ENCODE data around the gene RASSF1. TPM values are rescaled to one million over a fixed set of nuclear protein-coding genes. Genes with fewer than 3 reads are reported as not detected.
A peak's percentile ranks its signal among the peaks of the same experiment; 100 is the strongest.

Gene RASSF1
- total RNA-seq, 1 experiment from 2014 or later: 15.8 TPM

DNA sequence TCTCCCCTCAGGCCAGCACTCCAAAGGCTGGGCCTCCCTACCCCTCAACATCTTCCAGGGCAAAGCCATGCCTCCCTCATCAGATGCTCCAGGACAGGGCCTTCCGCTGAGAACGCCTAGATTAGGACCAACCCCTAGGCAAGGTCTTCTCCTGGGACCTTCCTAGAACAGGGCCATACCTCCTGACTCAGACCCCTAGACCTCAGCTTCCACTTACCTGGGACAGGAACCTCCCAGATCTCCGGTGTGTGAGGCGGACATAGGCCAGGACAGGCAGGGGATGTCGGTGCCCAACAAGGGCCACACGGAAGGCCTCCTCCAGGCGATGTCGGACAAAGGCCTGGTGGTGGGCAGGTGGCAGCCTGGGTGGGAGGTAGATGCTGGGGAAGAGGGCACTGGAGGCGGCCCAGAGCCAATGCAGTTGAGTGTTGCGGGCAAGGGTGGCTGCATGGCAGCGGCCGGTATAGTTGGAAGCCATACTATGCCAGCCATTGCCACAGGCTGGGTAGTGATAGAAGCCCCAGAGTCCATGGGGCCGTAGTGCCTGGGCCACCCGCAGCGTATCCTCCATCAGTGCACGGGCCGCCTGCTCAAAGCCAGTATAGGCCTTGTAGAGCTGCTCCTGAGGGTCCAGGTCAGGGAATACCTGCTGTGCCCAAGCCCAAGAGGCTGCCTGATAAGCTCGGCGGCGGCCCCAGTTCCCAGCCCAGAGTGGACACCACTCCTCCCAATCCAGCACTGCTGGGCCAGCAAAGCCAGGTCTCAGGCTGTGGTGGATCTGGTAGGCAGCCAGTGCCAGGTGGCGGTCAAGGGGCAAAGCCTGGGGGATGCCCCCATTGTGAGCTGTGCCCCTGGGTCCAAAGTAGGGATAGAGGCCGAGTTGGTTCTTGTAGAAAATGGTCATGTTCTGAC, 45.9 kb downstream of the RASSF1 start:
- Mint-ChIP-seq H3K4me3 (no peak overlapping the region; a peak in 1 of 5 replicates), H3K36me3 (ENCODE audit: insufficient read depth in 1 of 3, low read depth in 3 of 3) (peaks cover 9 to 21% (median 13%) of the 10 kb centered on the region in 3 experiments; a peak in 6 of 7 replicates), H3K27ac (peak overlapping the region in 1 of 3 experiments; percentile 82; a peak in 2 of 7 replicates), H3K4me1 (peaks cover 16 to 18% of the 10 kb centered on the region in 2 experiments), H3K9me3 (no peaks in the 10 kb centered on the region; a peak in 1 of 5 replicates), H3K27me3 (ENCODE audit: low read depth) (no peaks in the 10 kb centered on the region)
- no peak overlapping the region for H3K23ac ChIP-seq (ENCODE audit: insufficient read length, low read depth, low read length)
- TF ChIP-seq, protein P1, sequence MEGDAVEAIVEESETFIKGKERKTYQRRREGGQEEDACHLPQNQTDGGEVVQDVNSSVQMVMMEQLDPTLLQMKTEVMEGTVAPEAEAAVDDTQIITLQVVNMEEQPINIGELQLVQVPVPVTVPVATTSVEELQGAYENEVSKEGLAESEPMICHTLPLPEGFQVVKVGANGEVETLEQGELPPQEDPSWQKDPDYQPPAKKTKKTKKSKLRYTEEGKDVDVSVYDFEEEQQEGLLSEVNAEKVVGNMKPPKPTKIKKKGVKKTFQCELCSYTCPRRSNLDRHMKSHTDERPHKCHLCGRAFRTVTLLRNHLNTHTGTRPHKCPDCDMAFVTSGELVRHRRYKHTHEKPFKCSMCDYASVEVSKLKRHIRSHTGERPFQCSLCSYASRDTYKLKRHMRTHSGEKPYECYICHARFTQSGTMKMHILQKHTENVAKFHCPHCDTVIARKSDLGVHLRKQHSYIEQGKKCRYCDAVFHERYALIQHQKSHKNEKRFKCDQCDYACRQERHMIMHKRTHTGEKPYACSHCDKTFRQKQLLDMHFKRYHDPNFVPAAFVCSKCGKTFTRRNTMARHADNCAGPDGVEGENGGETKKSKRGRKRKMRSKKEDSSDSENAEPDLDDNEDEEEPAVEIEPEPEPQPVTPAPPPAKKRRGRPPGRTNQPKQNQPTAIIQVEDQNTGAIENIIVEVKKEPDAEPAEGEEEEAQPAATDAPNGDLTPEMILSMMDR (conservative IDR thresholded peaks at IDR 0.05): no peak
- no peak overlapping the region for H4K8ac ChIP-seq (replicated peaks; ENCODE audit: insufficient read length, low read depth, low read length)
- H2BK120ac ChIP-seq (ENCODE audit: low read depth, low read length, poor library complexity, severe bottlenecking): no peak overlapping the region
- H2AK5ac ChIP-seq (ENCODE audit: insufficient read length, low read length): no peak overlapping the region
- no peak overlapping the region for H3K56ac ChIP-seq (ENCODE audit: insufficient read length, low read depth, low read length)
- H2BK15ac ChIP-seq (ENCODE audit: low read depth, low read length): no peak overlapping the region
- H2AFZ ChIP-seq (ENCODE audit: low read length): no peak overlapping the region
- H3K9ac ChIP-seq (ENCODE audit: extremely low read depth, insufficient read length, low read length): no peak overlapping the region
- H3K79me2 ChIP-seq (ENCODE audit: insufficient read depth, low read length): peaks cover 3% of the 10 kb centered on the region; the same call in 1 of the 2 replicates
- H3K18ac ChIP-seq (ENCODE audit: insufficient read length, low read depth, low read length): no peak overlapping the region
- H4K20me1 ChIP-seq (ENCODE audit: control insufficient read depth, insufficient read depth, insufficient read length): no peaks in the 10 kb centered on the region
- H3K27ac ChIP-seq (ENCODE audit: insufficient read length, low read depth, low read length): no peak overlapping the region
- H3K23me2 ChIP-seq (ENCODE audit: insufficient read length, low read depth, low read length, poor library complexity, severe bottlenecking): peaks cover 11% of the 10 kb centered on the region
- H2BK12ac ChIP-seq (ENCODE audit: insufficient read length, low read depth, low read length): no peak overlapping the region
- WGBS (ENCODE audit: extremely low coverage, insufficient read length, low lambda C conversion rate): no CpG with 5 or more reads among the region's 22 CpGs
- no peaks in the 10 kb centered on the region for H3K27me3 ChIP-seq (ENCODE audit: insufficient read depth, low read length)
- H4K5ac ChIP-seq (ENCODE audit: insufficient read length, low read depth, low read length): no peak overlapping the region
- H3K14ac ChIP-seq (ENCODE audit: insufficient read depth, low read length): no peak overlapping the region
- H3T11ph ChIP-seq (ENCODE audit: low read length): no peak overlapping the region
- H3K9me3 ChIP-seq (ENCODE audit: control insufficient read depth, low read depth, low read length): no peaks in the 10 kb centered on the region
- H3K4me1 ChIP-seq (ENCODE audit: insufficient read depth, low read length): no peaks in the 10 kb centered on the region
- H3K79me1 ChIP-seq (ENCODE audit: insufficient read depth, low read depth, low read length, poor library complexity, severe bottlenecking): no peaks in the 10 kb centered on the region
- no peak overlapping the region for H2BK5ac ChIP-seq (ENCODE audit: insufficient read length, low read length)
- H4K91ac ChIP-seq (ENCODE audit: insufficient read length, low read depth, low read length): no peak overlapping the region
- H3K4me2 ChIP-seq (ENCODE audit: insufficient read depth, insufficient read length, low read length): no peak overlapping the region
- no peak overlapping the region for H3K4ac ChIP-seq (ENCODE audit: low read depth, low read length)
- no peak overlapping the region for H2BK20ac ChIP-seq (ENCODE audit: low read depth, low read length, poor library complexity, severe bottlenecking)
- DNase-seq: no peak
